Placental epithelial cell (primary cell): Measurements from ENCODE around the gene TRIM9. TPM values are rescaled to one million over a fixed set of nuclear protein-coding genes. Genes with fewer than 3 reads are reported as not detected.

ENCODE experiments used
- total RNA-seq: library from RNA; depleted of rRNA; stranded (reverse); fragments of >200 nt; gene quantifications from 2 replicates; pipeline ENCODE4 v1.2.3, GENCODE V29; 2012

The TRIM9 gene
- total RNA-seq, result 2.4 and 2.7 TPM in 2 replicates

GRCh38 chr14:51094901-51095853, at the start of gene TRIM9:
Gene TRIM9 (minus strand): TSS chr14:51095105. CDS start chr14:51094939, 166 bp downstream.

GRCh38 chr14:50943943-50944646, 150.8 kb downstream of the TRIM9 start, which contains the start of gene PYGL:
Gene PYGL (minus strand): TSS chr14:50944483. CDS start chr14:50944403, 80 bp downstream.

Other genes with a start within 250 kb of the TRIM9 start
- gene ABHD12B, start 223.1 kb downstream of the TRIM9 start, total RNA-seq, result not detected in 2 replicates
- 197 and 298 TPM in 2 replicates for gene PYGL, start 150.6 kb downstream of the TRIM9 start, total RNA-seq
- gene TMX1, start 145.1 kb upstream of the TRIM9 start, total RNA-seq, result 28.3 and 47.0 TPM in 2 replicates